GM18909 (cell line): Measurements from ENCODE around the gene DTYMK.
"Not testable (repeated sequence)": the region's sequence is repeated elsewhere in the genome, so short reads cannot be mapped to it uniquely, and the experiment has no call there.

ENCODE experiments used
- ATAC-seq: cut with Tn5 transposase; IDR thresholded peaks from one replicate; pipeline ENCODE4 v1.9.1; 2021; ENCODE audit warnings: mild to moderate bottlenecking; ENCODE audit not compliant: unreplicated experiment, poor library complexity

DTYMK gene

DNA sequence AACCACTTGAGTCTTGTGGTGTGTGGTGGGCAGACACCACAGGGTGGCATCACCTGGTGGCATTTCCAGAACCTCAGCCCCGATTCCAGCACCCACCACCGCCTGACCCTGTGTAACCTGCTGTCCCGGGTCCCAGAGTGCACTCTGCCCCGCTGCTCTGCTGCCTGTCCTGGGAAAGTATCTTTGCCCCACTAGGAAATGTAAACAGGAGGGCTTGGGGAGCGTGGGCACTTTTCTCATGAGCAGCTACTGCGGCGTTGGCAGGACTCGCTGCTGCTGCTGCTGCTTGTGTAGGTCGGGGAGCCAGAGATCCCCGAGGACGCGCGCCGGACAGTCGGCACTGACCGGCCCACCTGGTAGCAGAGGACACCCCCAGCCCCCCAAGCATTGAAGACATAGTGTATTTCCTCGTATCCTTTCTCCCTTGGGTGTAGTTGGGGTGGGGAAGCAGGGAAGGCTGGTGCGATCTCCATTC is 13.4 kb downstream of the DTYMK start:
- no peak for ATAC-seq

GRCh38 chr2:241672243-241673188 is 14.1 kb downstream of the DTYMK start:
- no peak for ATAC-seq

DNA sequence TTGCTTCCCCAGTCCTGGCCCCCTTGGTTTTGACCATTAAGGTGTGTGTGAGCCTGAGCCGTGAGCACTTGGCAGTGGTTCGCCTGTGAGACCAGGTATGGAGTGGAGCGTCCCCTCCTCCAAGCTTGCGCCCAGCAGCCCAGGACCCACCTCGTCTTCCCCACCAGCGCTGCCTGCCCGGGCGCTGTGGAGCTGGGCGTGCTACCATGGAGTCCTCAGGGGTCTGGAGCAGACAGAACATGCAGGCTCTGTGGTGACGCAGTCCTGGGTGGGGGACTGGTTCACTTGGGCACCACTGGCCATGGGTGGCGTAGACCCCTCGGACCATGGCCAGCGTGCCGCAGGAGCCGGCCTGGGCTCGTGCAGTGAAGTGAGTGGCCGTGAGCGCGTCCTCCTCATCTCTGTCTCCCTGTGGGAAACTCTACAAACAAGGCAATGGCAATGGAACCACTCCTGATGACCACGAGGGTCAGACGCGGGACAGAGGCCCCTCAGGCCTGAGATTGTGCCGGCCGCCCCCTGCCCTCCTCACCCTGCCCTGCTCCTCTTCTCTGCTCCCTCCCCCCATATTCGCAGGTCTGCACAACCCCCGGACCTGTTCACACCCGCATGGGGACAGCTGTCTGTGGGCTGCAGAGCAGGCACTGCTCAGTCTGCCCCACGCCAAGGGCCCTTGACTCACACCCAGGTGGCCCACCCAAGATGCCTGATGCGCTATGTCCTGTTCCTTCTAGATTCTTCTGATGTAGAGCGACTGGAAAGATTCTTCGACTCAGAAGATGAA is 15.0 kb downstream of the DTYMK start:
- no peak for ATAC-seq

DNA sequence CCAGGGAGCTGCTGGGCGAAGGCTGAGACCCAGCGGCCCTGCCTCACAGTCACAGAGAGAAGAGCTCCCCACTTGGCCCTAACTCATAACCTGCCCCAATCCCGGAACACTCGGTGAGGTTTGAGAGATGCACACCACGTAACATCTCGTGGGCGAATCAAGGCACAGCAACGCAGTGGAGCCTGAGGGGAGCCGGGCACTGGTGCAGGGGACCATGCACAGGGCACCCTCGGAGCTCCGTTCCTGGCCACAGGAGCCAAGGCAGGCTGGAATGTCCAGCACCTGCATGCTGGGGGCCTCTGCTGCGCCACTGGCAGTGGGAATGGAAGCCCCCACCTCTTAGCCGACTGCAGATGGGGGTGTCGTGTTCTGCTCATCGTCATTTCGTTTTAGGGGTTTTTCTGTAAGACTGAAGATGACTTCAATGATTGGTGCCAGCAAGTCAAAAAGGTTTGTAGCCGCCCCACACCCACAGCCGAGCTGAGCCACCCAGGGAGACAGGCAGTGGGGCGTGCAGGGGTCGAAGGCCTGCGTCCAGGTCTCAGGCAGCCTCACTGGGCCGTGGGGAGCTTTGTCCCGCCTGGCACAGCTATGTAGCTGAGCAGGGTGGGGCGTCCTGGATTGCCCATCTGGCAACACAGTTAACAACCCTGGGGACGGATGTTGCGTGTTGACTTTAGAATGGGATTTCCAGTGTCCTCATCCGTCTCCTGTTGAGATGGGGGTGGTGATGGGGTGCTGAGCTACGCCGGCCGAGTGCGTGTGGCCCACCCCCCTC is 16.1 kb downstream of the DTYMK start:
- ATAC-seq: no peak

- ATAC-seq: no peak
Observed at GRCh38 chr2:241668839-241669238, 17.8 kb downstream of the DTYMK start.

DNA sequence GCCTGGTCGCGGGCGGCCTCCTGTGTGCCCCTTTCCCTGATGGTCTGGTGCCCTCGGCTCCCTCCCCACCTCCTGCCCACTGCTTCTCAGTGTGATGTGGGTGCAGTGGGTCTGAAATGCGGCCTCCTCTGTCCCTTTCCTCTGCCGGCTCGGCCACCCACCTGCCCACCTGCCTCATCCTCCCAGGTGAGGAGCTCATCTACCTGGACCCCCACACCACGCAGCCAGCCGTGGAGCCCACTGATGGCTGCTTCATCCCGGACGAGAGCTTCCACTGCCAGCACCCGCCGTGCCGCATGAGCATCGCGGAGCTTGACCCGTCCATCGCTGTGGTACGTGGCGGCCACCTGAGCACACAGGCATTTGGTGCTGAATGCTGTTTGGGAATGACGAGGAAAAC is 18.3 kb downstream of the DTYMK start:
- ATAC-seq: no peak

GRCh38 chr2:241666627-241667400 is 19.8 kb downstream of the DTYMK start:
- no peak for ATAC-seq

- ATAC-seq: no peak
Observed at GRCh38 chr2:241665731-241666440, 20.7 kb downstream of the DTYMK start.

GRCh38 chr2:241662731-241663130 is 23.9 kb downstream of the DTYMK start:
- not testable (repeated sequence) for ATAC-seq

GRCh38 chr2:241660593-241661213 is 25.9 kb downstream of the DTYMK start:
- ATAC-seq: no peak

GRCh38 chr2:241659150-241659739 is 27.4 kb downstream of the DTYMK start:
- ATAC-seq: no peak

DNA sequence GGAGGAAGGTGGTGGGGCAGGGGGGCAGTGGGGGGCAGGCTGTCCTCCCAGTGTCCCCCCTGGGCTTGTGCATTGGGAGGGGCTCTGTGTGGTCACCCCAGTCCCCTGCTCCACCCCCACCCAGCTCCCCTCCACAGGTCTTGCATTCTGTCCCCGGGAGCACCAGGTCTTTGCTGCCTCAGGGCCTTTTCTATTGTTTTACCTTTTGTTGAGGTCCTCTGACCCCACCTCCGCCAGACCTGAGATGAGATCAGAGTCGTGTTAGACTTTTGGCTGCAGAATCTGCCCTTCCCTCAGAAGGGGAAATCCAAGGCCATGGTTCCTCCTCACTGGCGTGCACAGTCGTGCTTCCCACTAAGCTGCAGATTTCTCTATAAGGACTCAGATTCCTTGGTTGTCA is 28.3 kb downstream of the DTYMK start:
- ATAC-seq: no peak

DNA sequence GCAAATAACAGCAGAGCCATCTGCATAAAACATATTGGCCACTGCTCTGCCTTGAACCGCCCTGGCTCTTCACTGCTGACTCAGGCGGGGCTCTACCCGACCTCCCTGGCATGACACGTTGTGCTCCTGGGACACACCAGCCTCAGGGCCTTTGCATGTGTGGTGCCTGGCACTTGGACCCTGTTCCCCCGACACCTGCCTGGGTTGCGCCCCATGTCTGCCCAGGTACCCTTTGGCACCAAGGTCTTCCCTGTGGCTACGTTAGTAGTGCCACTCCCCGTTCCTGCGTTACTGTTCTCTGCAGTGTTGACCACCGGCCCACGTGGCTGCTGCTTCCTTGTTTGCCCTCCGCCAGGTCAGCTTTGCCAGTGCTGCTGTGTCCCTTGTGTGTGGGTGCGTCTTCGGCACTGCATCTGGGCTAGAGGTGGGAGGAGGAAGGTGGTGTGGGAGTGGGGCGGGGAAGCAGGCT is 28.8 kb downstream of the DTYMK start:
- ATAC-seq: no peak

DNA sequence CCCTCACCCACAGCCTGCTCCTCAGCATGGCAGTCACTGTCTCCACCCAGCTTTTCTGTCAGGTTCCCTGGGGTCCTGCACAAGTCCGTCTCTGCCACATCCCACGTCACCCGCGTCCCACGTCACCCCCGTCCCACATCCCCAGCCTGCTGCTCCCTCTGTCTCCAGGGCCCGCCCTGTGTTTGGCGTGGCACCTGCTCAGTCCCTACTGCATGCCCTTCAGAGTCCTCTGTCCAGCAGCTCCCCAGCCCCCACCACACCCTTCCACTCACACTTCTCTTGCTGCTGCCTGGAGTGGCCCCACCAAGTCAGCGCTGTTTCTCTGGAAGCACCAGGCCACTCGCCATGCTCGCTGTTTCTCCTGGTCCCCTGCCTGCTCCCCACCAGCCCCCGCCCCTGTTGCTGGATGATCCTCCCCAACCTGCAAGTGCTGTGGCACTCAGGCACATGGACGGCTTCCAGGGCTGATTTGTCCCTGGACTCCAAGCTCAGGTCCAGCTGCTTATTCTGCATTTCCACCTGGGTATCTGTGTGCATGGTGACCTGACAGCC is 30.3 kb downstream of the DTYMK start:
- no peak for ATAC-seq

- no peak for ATAC-seq
Observed at GRCh38 chr2:241655516-241656189, 31.0 kb downstream of the DTYMK start.

DNA sequence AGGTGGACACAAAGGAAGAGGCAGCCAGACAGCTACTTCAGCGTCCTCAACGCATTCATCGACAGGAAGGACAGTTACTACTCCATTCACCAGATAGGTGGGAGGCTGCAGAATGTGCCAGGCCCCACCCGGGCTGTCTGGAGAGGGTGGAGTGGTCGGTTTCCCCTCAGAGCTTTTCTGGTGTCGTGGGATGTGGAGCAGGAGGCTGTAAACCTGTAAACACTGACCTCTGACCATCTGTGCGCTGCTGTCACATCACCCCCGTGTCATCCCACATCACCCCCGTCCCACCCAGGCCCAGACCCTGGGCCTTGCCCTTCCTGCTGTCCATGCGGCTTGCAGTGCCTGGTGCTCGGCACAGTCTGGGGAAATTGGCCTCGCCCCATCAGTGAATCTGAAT is 32.1 kb downstream of the DTYMK start:
- no peak for ATAC-seq

GRCh38 chr2:241653210-241653750 is 33.3 kb downstream of the DTYMK start:
- no peak for ATAC-seq
